ENCODE data around the gene HSD17B3. TPM values are rescaled to one million over a fixed set of nuclear protein-coding genes. Genes with fewer than 3 reads are reported as not detected.

HSD17B3 gene
- total and polyA plus RNA-seq, 8 donors, result 0.26 to 1.8 (median 0.52) TPM; not detected in 1

- Histone ChIP-seq H3K27me3 (peaks cover 0 to 26% of the 10 kb centered on the region in 2 donors), H3K4me3 (no peak overlapping the region), H3K27ac (peak overlapping the region; percentile 3 to 50), H3K36me3 (no peaks in the 10 kb centered on the region), H3K4me1 (peaks cover 0 to 13% of the 10 kb centered on the region in 2 donors), H3K9me3 (peaks cover 0 to 22% of the 10 kb centered on the region in 2 donors)
- intact Hi-C loops (cut with DNase I), result no loop called here
- TF ChIP-seq CTCF (IDR thresholded peaks at IDR 0.05), result no peak
- ATAC-seq (peak; percentile 72), DNase-seq (peak in 1 of 4 donors; percentile 70)
These were observed 116.3 kb downstream of the HSD17B3 start for GRCh38 chr9:96185518-96186156.

Other genes with a start within 250 kb of the HSD17B3 start
- 10 to 100 TPM; 24.8 to 32.4 TPM for gene SLC35D2, start 81.5 kb upstream of the HSD17B3 start, total RNA-seq
- gene SLC35D2, start 81.5 kb upstream of the HSD17B3 start, polyA plus RNA-seq (ENCODE audit: insufficient read length in 6 of 6), result 10 to 100 TPM; 24.1 to 33.4 (median 29.3) TPM
- gene ZNF367, start 116.2 kb upstream of the HSD17B3 start, total RNA-seq, result 10 to 100 TPM in 1 of 2 donors, 1 to 10 TPM in 1; 6.1 to 10.1 TPM
- gene ZNF367, start 116.2 kb upstream of the HSD17B3 start, polyA plus RNA-seq (ENCODE audit: insufficient read length in 6 of 6), result 10 to 100 TPM; 10.2 to 13.7 (median 11.6) TPM
- 10 to 100 TPM in 1 of 2 donors, 1 to 10 TPM in 1; 8.0 to 17.1 TPM for gene HABP4, start 148.0 kb upstream of the HSD17B3 start, total RNA-seq
- gene HABP4, start 148.0 kb upstream of the HSD17B3 start, polyA plus RNA-seq (ENCODE audit: insufficient read length in 6 of 6), result 10 to 100 TPM in 3 of 6 donors, 1 to 10 TPM in 3; 8.9 to 12.4 (median 9.9) TPM

All from left lung (tissue), 10 donors.